SW 1271 (cell line): ENCODE data around the gene C19orf12.
A peak's percentile ranks its signal among the peaks of the same experiment; 100 is the strongest.

Source experiments
- DNase-seq, 2 experiments: peaks; one replicate each; lab custom pipeline; 2025; lab: John Stamatoyannopoulos, UW

Gene C19orf12

GRCh38 chr19:29714953-29715700, at the start of gene C19orf12:
C19orf12 (minus strand) TSS chr19:29715261; CDS start chr19:29708413, 6,848 bp downstream.
- DNase-seq: peak in 1 of 2 experiments; percentile 46

DNA sequence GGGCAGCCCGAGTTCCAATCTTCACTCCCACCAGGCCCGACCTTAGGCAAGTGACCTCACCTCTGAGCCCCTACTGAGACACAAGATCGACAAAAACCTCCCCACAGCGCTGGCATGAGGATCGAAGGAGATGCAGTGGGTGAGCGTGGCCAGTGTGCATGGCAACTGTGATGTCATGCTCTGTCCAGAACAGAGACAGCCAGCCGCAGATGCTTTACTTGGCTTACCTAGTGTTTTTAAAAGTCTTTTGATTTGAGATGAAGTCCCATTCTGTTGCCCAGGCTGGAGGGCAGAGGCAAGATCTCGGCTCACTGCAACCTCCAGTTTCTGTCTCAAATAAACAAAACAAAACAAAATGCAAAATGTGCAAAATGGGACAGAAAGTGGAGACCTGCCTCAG, 49.3 kb upstream of the C19orf12 start:
- DNase-seq: no peak

DNA sequence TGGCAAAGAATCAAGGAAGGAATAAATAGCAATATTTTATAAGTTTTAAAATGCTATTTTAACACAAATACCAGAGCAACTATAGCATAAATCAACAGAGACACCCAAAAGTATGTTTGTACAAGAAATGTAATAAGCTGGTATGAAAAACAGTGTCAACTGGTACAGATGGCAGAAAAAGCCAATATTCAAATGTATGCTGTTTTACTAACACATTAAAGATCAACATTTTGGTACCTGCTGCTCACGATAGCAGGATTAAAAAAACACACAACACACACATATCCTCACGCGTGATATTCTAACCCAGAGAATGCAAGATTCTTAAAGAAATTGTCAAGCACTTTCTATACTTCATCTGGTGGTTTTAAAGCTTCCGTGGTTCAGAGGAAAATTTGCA, 48.1 kb upstream of the C19orf12 start:
- DNase-seq: no peak

DNA sequence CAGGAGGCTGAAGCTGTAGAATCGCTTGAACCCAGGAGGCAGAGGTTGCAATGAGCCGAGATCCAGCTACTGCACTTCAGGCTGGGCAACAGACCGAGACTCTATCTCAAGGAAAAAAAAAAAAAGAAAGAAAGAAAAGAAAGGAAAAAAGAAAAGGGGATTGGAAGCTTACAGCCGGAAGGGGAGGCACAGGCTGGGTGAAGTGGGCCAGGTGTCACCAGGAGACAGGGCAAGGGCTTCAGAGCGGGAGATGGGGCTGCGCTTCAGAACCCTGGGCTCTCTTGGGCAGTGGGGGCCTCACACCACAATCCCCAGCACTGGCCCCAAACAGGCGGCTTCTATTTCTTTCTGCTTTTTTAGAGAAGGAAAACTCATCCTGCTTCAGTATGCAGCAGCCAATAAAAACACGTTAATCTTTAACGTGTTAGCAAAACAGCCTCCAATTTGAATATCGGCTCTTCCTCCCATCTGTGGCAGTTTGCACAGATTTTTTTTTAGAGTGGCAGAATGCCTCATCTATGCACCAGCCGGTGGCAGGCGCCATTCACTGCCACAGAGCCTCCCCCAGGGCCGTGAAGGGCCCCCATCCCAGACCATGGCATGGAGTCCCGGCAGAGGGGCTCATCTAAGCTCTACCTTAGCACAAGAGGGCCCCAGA, 46.6 kb upstream of the C19orf12 start:
- DNase-seq: no peak

DNA sequence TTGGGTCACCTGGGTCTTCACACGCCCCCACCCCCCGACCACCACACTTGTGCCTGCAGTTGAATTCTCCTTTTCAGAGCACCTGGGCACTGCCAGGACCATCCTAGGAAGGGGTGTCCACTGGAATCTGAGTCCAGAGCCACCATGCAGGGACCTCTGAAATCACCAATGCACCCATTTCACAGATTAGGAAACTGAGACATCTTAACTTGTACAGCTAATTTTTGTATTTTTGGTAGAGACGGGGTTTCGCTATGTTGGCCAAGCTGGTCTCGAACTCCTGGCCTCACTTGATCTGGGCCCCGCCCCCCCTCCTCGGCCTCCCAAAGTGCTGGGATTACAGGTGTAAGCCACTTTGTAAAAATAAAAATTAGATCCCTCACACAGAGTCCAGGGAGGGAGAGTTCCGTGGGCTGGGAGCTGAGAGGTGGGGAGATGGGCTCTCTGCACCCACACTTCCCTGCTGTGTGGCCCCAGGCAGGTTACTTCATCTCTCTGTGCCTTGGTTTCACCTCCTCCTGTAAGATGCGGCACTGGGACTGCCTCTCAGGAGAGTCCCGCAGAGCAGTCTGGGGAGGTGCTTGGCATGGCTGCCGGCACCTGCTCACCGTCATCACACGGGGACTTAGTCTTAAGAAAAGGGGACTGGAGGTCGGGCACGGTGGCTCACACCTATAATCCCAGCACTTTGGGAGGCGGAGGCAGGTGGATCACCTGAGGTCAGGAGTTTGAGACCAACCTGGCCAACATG, 45.9 kb upstream of the C19orf12 start:
- no peak for DNase-seq

- no peak for DNase-seq
Observed at GRCh38 chr19:29759359-29759758, 44.3 kb upstream of the C19orf12 start.

DNA sequence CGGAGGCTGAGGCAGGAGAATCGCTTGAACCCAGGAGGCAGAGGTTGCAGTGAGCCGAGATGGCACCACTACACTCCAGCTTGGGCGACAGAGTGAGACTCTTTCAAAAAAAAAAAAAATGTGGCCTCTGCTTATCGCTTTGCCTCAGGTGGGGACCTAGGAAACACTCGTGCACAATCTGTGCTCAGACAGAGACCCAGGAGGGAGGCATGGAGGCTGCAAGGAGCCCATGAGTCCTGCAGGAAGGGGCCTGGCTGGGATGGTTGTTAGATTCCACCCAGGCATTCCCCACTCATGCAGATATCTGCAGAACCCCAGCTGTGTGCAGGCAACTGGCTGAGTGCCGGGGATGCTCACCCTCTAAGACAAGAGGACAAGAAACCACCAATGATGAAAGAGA, 43.8 kb upstream of the C19orf12 start:
- DNase-seq: no peak

DNA sequence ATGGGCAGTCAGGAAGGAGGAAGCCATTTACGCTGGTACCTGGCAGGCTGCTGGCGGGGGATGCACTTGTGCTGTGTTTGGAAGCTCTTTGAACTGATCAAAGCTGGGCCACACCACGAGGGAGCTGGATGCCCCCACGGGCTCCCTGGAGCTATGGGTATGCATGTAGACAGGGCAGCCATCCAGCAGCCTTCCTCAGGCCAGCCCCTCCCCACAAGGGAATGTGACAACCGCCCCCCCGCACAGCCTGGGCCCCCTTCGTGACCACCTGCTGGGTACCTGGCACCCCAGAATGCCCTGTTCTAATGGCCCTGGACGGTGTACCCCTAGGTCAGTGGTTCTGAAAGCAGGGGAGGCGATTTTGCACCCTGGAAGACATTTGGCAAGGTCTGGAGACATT, 42.5 kb upstream of the C19orf12 start:
- DNase-seq: no peak

DNA sequence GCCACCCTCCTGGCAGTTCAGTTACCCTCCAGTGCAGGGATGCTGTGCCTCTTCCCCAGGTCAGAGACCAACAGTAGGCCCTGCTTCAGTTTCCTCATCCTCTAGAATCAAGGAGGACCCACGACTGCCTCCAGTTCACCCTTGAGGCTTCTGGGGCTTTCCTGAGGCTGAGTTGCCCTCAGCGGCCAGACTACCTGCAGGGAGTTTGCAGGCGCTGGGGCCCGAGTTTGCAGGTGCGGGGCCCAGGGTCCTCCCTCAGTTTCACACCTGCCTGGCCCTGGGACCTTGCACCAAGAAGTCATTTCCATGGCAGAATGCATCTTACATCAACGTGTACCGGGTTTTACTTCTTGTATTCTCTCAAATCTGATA, 38.9 kb upstream of the C19orf12 start:
- DNase-seq: no peak

- DNase-seq: no peak
Observed at GRCh38 chr19:29753190-29753933, 38.3 kb upstream of the C19orf12 start.

DNA sequence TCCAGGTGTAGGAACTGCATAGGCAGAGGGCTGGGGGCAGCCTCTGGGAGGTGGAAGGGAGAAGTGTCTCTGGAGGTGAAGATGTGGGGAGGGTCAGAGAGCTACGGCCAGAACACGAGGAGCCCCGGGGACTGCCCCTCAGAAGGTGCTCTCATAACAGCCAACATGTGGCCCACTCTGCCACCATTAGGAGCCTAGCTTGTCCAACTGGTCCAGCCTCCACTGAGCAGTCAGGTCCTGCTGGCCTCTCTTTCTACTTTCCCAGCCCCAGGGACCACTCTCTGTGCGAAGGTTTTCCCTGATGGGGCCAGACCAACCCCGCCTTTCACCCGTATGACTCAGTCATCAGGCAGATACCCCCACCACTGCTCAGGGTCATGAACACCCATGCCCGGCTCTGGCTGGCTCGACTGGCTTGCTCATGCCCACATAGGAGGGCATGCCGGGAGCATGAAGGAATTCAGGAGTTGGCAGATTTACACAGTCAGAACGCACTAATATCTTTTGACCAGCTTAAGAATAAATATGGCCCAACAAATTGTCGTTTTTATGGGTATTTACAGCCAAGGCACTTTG, 37.5 kb upstream of the C19orf12 start:
- DNase-seq: no peak

GRCh38 chr19:29751932-29752331, 36.9 kb upstream of the C19orf12 start:
- DNase-seq: no peak

- DNase-seq: no peak
Observed at GRCh38 chr19:29750001-29750400, 34.9 kb upstream of the C19orf12 start.

DNA sequence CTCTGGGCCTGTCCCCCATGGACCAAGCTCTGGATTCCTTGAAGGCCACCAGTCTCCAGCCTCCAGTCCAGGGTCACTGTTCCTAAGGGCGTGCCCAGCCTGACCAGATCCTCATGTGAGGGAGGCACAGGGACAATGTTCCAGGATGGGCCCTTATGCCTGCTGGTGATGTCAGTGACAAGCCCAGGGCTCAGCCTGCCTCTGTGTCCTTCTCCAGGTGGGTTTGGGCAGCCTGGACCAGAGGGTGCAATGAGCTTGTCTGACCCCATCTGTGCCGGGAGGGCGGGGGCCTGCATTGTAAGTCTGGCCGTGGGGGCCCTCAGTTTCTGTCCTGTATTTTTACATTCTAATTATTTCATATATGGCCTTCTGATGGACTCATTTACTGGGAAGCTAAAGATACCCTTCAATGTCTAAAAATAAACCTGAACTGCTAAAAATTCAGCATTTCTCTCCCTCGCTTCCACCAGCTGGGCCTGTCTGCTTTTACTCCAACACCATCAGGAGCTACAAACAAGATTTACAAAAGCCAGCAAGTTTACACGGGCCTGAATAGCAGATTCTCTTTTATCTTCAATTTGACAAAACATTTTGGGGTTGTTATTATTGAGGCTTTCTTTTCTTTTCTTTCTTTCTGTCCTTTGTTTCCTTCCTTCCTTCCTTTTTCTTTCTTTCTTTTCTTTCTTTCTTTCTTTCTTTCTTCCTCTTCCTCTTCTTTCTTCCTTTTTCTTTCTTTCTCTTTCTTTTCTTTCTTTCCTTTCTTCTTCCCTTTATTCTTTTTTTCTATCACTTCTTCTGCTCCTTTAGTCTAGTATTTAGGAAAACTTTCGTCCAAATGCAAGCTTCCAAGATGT, 34.2 kb upstream of the C19orf12 start:
- DNase-seq: no peak

GRCh38 chr19:29745253-29745652, 30.2 kb upstream of the C19orf12 start:
- no peak for DNase-seq

DNA sequence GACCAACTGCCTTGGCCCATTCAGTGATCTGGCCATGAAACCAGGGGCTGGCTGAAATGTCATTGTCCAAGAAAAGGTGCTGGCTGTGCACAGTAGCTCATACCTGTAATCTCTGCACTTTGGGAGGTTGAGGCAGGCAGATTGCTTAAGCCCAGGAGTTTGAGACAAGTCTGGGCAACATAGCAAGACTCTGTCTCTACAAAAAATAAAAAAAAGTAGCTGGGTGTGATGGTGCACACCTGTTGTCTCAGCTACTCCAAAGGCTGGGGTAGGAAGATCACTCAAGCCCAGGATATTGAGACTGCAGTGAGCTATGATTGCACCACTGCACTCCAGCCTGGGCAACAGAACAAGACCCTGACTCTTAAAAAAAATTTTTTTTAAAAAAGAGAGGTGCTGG, 28.6 kb upstream of the C19orf12 start:
- no peak for DNase-seq

- no peak for DNase-seq
Observed at GRCh38 chr19:29741776-29742175, 26.7 kb upstream of the C19orf12 start.

DNA sequence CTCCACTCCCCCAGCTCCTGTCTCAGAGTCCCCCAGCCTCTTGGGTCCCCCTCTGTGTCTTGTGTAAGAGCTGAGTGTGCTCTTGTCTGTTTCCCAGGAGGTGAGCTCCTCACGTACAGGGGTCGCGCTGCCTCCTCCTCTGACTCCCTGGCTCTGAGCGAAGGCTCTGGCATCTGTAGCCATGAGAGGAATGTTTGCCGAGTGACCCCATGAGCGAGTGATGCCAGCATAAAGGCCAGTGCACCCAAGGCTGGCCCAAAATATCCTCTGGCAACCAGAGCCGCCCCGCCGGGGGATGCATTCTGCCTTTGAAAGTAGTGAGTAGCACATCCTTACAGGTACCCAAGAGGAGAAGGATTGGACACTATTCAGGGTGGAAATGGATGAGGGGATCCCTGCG, 26.2 kb upstream of the C19orf12 start:
- no peak for DNase-seq

DNA sequence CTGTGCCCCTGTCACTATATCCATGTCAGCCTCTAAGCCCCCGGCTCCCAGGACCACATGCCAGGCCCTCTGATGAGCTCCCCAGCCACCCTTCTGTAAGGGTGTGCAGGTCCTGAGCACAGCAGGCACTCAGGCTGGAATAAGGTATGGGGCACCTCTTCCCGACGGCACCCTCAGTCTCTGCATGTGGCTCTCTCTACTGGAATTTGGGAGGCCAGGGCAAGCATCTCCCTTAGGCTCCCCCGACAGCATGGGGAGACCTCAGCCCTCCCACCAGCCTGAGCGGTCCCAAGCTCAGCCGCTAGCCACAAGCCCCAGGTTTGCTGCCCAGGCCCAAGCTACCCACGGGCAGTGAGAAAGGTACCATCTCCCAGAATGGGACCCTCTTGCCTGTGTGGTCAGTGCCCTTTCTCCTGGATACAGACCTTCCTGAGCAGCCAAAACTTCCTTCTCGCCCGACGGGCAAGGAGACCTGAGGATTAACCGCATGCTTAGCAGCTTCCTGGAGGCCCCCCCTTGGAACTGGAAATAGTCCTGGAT, 22.5 kb upstream of the C19orf12 start:
- no peak for DNase-seq

- no peak for DNase-seq
Observed at GRCh38 chr19:29735829-29736228, 20.8 kb upstream of the C19orf12 start.
